Measurements from ENCODE around the gene ITGB2.

DNA sequence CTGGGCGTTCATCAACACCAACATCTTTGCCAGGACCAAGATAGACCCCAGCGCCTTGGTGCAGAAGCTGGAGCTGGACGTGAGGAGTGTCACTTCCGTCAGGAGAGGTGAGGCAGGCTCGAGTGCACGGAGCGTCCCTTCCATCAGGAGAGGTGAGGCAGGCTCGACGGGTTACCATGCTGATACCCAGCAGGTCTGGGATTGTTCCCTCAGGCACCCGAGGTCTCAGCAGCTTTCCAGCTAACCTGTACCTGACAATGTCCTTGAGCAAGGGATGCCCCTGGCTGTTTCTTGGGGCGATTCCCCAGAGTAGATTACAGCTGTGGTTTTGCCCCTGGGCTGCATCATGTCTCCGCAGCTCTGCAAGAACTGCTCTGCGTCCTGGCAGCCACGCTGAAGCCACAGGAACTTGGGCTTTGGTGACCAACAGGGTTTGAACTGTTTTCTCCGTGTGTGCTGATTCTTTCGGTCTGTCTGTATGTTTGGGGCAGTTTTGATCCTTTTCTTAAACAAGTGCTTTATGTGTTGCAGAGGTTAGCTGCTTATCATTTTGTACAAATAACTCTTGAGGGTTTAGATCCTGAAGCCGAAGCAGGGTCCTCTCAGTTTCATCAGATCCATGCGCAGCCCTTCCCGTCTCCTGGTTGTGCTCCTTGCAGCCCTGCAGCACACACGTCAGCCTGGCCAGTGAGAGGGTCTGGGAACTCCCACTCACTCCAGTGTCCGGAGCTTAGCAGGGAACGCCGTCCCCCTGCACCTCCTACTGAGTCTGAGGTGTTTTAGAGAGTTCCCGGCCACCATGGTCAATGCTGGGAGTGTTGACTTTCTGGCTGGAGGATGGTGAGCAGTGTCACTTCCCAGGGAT is 23.2 kb upstream of the ITGB2 start:
- TF ChIP-seq CTCF (IDR thresholded peaks at IDR 0.05; ENCODE audit: low read depth, low read length) (no peak), EZH2phosphoT487 (IDR thresholded peaks at IDR 0.05; ENCODE audit: low read depth) (no peak)

Measured in OCI-LY3 (cell line).